Uterus (tissue), 4 donors: ENCODE data around the gene NAP1L5. TPM values are rescaled to one million over a fixed set of nuclear protein-coding genes. Genes with fewer than 3 reads are reported as not detected.

ENCODE experiments used
- DNase-seq, 2 donors: peaks; one replicate each; pipeline ENCODE4 v3.0.0-alpha.2; 2019 to 2020
- H3K27ac ChIP-seq, 2 donors: fragments of 200-600 bp; sonication (generic); 1 replicate in 1 of 2; 2 replicates in 1 of 2; pipeline ENCODE4 v1.5.1; 2016 to 2018
- H3K27me3 ChIP-seq, 2 donors: fragments of 200-600 bp; sonication (generic); one replicate each; pipeline ENCODE4 v1.5.1; 2018 to 2019; ENCODE audit warnings: control low read depth in 1 of 2
- H3K36me3 ChIP-seq, 2 donors: fragments of 200-600 bp; sonication (generic); one replicate each; pipeline ENCODE4 v1.5.1; 2019; ENCODE audit warnings: control low read depth in 1 of 2
- H3K4me1 ChIP-seq, 2 donors: fragments of 200-600 bp; sonication (generic); one replicate each; pipeline ENCODE4 v1.5.1; 2018 to 2019; ENCODE audit warnings: control low read depth in 1 of 2
- H3K4me3 ChIP-seq, 2 donors: fragments of 200-600 bp; sonication (generic); 1 replicate in 1 of 2; 2 replicates in 1 of 2; pipeline ENCODE4 v1.5.1; 2018 to 2019; ENCODE audit warnings: mild to moderate bottlenecking in 1 of 2
- H3K9me3 ChIP-seq, 2 donors: fragments of 200-600 bp; sonication (generic); one replicate each; pipeline ENCODE4 v1.5.1; 2019; ENCODE audit warnings: control low read depth in 1 of 2
- CTCF ChIP-seq, 4 experiments: fragments of 200-600 bp in 2 of 4; fragments of 450-650 bp in 2 of 4; sonication (generic) in 2 of 4; IDR thresholded peaks; one replicate each; pipeline ENCODE4 v1.5.1; 2016 to 2019; ENCODE audit warnings: antibody characterized with exemption in 4 of 4, mild to moderate bottlenecking in 2 of 4, moderate library complexity in 1 of 4
- POLR2A ChIP-seq, 2 donors: fragments of 450-650 bp; IDR thresholded peaks; one replicate each; pipeline ENCODE4 v1.6.1; 2016; ENCODE audit warnings: antibody characterized with exemption in 2 of 2, mild to moderate bottlenecking in 1 of 2, moderate library complexity in 1 of 2
- intact Hi-C: fragments of 100-400 bp; cut with DNase I; formaldehyde crosslinking; loops from one replicate; pipeline ENCODE4 v1.15.1; 2023; ENCODE audit warnings: low total_unique reads
- total RNA-seq, 4 donors: library from RNA; depleted of rRNA in 3 of 4; stranded (reverse); fragments of >200 nt in 3 of 4; gene quantifications; one replicate each; pipeline versions ENCODE4 v1.1.0 to v1.2.4, GENCODE V29; 2014 to 2023
- donor health status: DM: yes; HTN: yes; CAD: no.

NAP1L5 gene
- total RNA-seq = 10 to 100 TPM in 2 of 4 donors, 1 to 10 TPM in 2; 3.8 to 15.6 (median 10.4) TPM

GRCh38 chr4:88697588-88698329 lies at the start of gene NAP1L5:
TSS of gene NAP1L5 (minus strand) at chr4:88697829. CDS start at chr4:88697754, 75 bp downstream.
- intact Hi-C loops = no loop called here
- Histone ChIP-seq H3K9me3 (no peaks in the 10 kb centered on the region), H3K4me3 (peak within 1 kb of the TSS; percentile 46 to 65), H3K36me3 (no peaks in the 10 kb centered on the region), H3K27ac (peak within 1 kb of the TSS; percentile 62 to 83), H3K4me1 (no peaks in the 10 kb centered on the region), H3K27me3 (no peaks in the 10 kb centered on the region)
- DNase-seq = peak; percentile 64 to 77
- peak; percentile 44 to 53 for TF ChIP-seq POLR2A (IDR thresholded peaks at IDR 0.05)
- no peak for TF ChIP-seq CTCF (IDR thresholded peaks at IDR 0.05)

- intact Hi-C loops = no loop called here
- TF ChIP-seq POLR2A (IDR thresholded peaks at IDR 0.05) (no peak), CTCF (IDR thresholded peaks at IDR 0.05) (no peak)
- DNase-seq = no peak
- Histone ChIP-seq H3K27me3 (no peaks in the 10 kb centered on the region), H3K36me3 (peaks cover 0 to 1% of the 10 kb centered on the region in 2 donors), H3K4me3 (no peak overlapping the region), H3K9me3 (no peaks in the 10 kb centered on the region), H3K4me1 (no peaks in the 10 kb centered on the region), H3K27ac (no peak overlapping the region)
Measured at GRCh38 chr4:88747351-88747750, 49.7 kb upstream of the NAP1L5 start.

GRCh38 chr4:88746206-88746605 lies 48.6 kb upstream of the NAP1L5 start:
- H3K4me1 ChIP-seq = no peaks in the 10 kb centered on the region
- no peaks in the 10 kb centered on the region for H3K27me3 ChIP-seq
- peaks cover 0 to 1% of the 10 kb centered on the region in 2 donors for H3K36me3 ChIP-seq
- TF ChIP-seq CTCF (IDR thresholded peaks at IDR 0.05) = no peak
- no peak overlapping the region for H3K27ac ChIP-seq
- DNase-seq = no peak
- H3K4me3 ChIP-seq = no peak overlapping the region
- no peaks in the 10 kb centered on the region for H3K9me3 ChIP-seq
- intact Hi-C loops = no loop called here

- DNase-seq = no peak
- peaks cover 0 to 1% of the 10 kb centered on the region in 2 donors for H3K36me3 ChIP-seq
- no peaks in the 10 kb centered on the region for H3K9me3 ChIP-seq
- TF ChIP-seq POLR2A (IDR thresholded peaks at IDR 0.05) = no peak
- no peak for TF ChIP-seq CTCF (IDR thresholded peaks at IDR 0.05)
- no peaks in the 10 kb centered on the region for H3K4me1 ChIP-seq
- intact Hi-C loops = no loop called here
- H3K27ac ChIP-seq = no peak overlapping the region
- H3K4me3 ChIP-seq = no peak overlapping the region
- no peaks in the 10 kb centered on the region for H3K27me3 ChIP-seq
Measured at GRCh38 chr4:88745581-88746163, 48.0 kb upstream of the NAP1L5 start.

- H3K4me3 ChIP-seq = no peak overlapping the region
- peaks cover 0 to 1% of the 10 kb centered on the region in 2 donors for H3K36me3 ChIP-seq
- no peaks in the 10 kb centered on the region for H3K4me1 ChIP-seq
- no peak for TF ChIP-seq CTCF (IDR thresholded peaks at IDR 0.05)
- TF ChIP-seq POLR2A (IDR thresholded peaks at IDR 0.05) = no peak
- intact Hi-C loops = no loop called here
- DNase-seq = no peak
- H3K27me3 ChIP-seq = no peaks in the 10 kb centered on the region
- H3K9me3 ChIP-seq = no peaks in the 10 kb centered on the region
- H3K27ac ChIP-seq = no peak overlapping the region
Measured at GRCh38 chr4:88745175-88745574, 47.5 kb upstream of the NAP1L5 start.
